HCT116 (cell line): ENCODE data around the gene HOXA7. TPM values are rescaled to one million over a fixed set of nuclear protein-coding genes. Genes with fewer than 3 reads are reported as not detected.

Source experiments
- ATAC-seq: fragments of 200-7000 bp; cut with Tn5 transposase; 2 replicates; pipeline ENCODE4 v1.9.1; 2020; ENCODE audit warnings: mild to moderate bottlenecking, moderate library complexity
- BruUV-seq: library from RNA; stranded (reverse); fragments of 400-500 nt; replicated peaks from 2 replicates; lab custom pipeline; 2021; lab: Mats Ljungman, UMichigan
- CTCF ChIA-PET: fragments of 300-600 bp; sonication (Branson Sonifier 250); formaldehyde crosslinking; loops from one replicate; lab custom pipeline; 2021; ENCODE audit warnings: antibody characterized with exemption; lab: Charles Lee
- POLR2A ChIA-PET: fragments of 300-600, 350-600 bp; sonication (Branson Sonifier 250); formaldehyde crosslinking; loops from one replicate; lab custom pipeline; 2021; ENCODE audit warnings: antibody characterized with exemption; lab: Charles Lee
- RAD21 ChIA-PET, 2 experiments: fragments of 300-600 bp; sonication (Branson Sonifier 250); formaldehyde crosslinking; loops; one replicate each; lab custom pipeline; 2023; ENCODE audit warnings: low total read pairs in 2 of 2; ENCODE audit not compliant: uncharacterized antibody in 2 of 2, unreplicated experiment in 2 of 2, low non-redundant PET in 1 of 2; lab: Charles Lee
- DNase-seq: peaks from one replicate; pipeline ENCODE4 v3.0.0-alpha.2; 2010; ENCODE audit warnings: low read depth, low spot score
- H2AFZ ChIP-seq: fragments of 200-600 bp; shearing (Covaris generic), sonication (generic); 2 replicates; pipeline ENCODE4 v1.6.1; 2017; ENCODE audit warnings: low read depth, mixed run types, mixed read lengths, antibody characterized with exemption, low read length; ENCODE audit not compliant: poor library complexity, severe bottlenecking
- H3K27ac ChIP-seq: 2 replicates; pipeline ENCODE4 v1.5.1; 2012; ENCODE audit warnings: low read depth, low read length
- H3K27me3 ChIP-seq: fragments of 200-600 bp; sonication (generic); 2 replicates; pipeline ENCODE4 v1.6.1; 2016; ENCODE audit warnings: mixed run types, low read length, mixed read lengths; ENCODE audit not compliant: insufficient read depth
- H3K36me3 ChIP-seq, 2 experiments: fragments of 200-500 bp in 1 of 2; fragments of 200-600 bp in 1 of 2; sonication (Bioruptor generic) in 1 of 2; sonication (generic) in 1 of 2; 2 replicates each; pipeline versions ENCODE4 v1.5.1 to v1.6.1; 2014 to 2016; ENCODE audit warnings: low read length in 2 of 2, inconsistent platforms in 1 of 2, mixed read lengths in 1 of 2, mixed run types in 1 of 2; ENCODE audit not compliant: insufficient read depth in 2 of 2, control insufficient read depth in 1 of 2
- H3K4me1 ChIP-seq, 2 experiments: fragments of 200-600 bp in 1 of 2; sonication (generic) in 1 of 2; 2 replicates each; pipeline versions ENCODE4 v1.5.1 to v1.6.1; 2012 to 2017; ENCODE audit warnings: low read length in 2 of 2, inconsistent platforms in 1 of 2, mild to moderate bottlenecking in 1 of 2, mixed read lengths in 1 of 2, mixed run types in 1 of 2, moderate library complexity in 1 of 2; ENCODE audit not compliant: insufficient read depth in 2 of 2, control insufficient read depth in 1 of 2
- H3K4me2 ChIP-seq: fragments of 200-600 bp; sonication (generic); 2 replicates; pipeline ENCODE4 v1.6.1; 2017; ENCODE audit warnings: mixed run types, low read length, mixed read lengths
- H3K4me3 ChIP-seq, 2 experiments: fragments of 200-600 bp in 1 of 2; sonication (generic) in 1 of 2; replicated peaks in 1 of 2; 2 replicates each; pipeline ENCODE4 v1.5.1; 2011 to 2016; ENCODE audit warnings: low read length in 2 of 2, control low read depth in 1 of 2, low read depth in 1 of 2, mild to moderate bottlenecking in 1 of 2, mixed read lengths in 1 of 2, mixed run types in 1 of 2
- H3K79me2 ChIP-seq: fragments of 200-600 bp; sonication (generic); 2 replicates; pipeline ENCODE4 v1.6.1; 2017; ENCODE audit warnings: mild to moderate bottlenecking, mixed run types, low read length, moderate library complexity, mixed read lengths; ENCODE audit not compliant: insufficient read depth
- H3K9ac ChIP-seq: fragments of 200-600 bp; sonication (generic); 2 replicates; pipeline ENCODE4 v1.6.1; 2016; ENCODE audit warnings: low read length, mixed read lengths
- H3K9me2 ChIP-seq: fragments of 200-600 bp; sonication (generic), shearing (Covaris generic); 2 replicates; pipeline ENCODE4 v1.6.1; 2017; ENCODE audit warnings: mixed run types, mild to moderate bottlenecking, moderate library complexity; ENCODE audit not compliant: insufficient read depth
- H3K9me3 ChIP-seq, 2 experiments: fragments of 200-500 bp in 1 of 2; fragments of 200-600 bp in 1 of 2; sonication (Bioruptor generic) in 1 of 2; sonication (generic) in 1 of 2; 2 replicates each; pipeline ENCODE4 v1.6.1; 2014 to 2017; ENCODE audit warnings: low read length in 2 of 2, mixed read lengths in 2 of 2, inconsistent platforms in 1 of 2, low read depth in 1 of 2, mild to moderate bottlenecking in 1 of 2, mixed run types in 1 of 2, moderate library complexity in 1 of 2; ENCODE audit not compliant: control insufficient read depth in 1 of 2, insufficient read depth in 1 of 2
- H4K20me1 ChIP-seq: fragments of 200-600 bp; sonication (generic), shearing (Covaris generic); 2 replicates; pipeline ENCODE4 v1.6.1; 2017; ENCODE audit warnings: mixed run types, mild to moderate bottlenecking, moderate library complexity; ENCODE audit not compliant: insufficient read depth
- CEBPB ChIP-seq: IDR thresholded peaks from 2 replicates; pipeline ENCODE4 v1.6.1; 2012; ENCODE audit warnings: low read depth
- EGR1 ChIP-seq: IDR thresholded peaks from 2 replicates; pipeline ENCODE4 v1.6.1; 2012; ENCODE audit warnings: low read depth
- EZH2 ChIP-seq: fragments of 200-600 bp; sonication (generic); IDR thresholded peaks from 2 replicates; pipeline ENCODE4 v1.6.1; 2017; ENCODE audit warnings: antibody characterized with exemption, mixed run types
- POLR2A ChIP-seq: IDR thresholded peaks from 2 replicates; pipeline ENCODE4 v1.7.0; 2011; ENCODE audit warnings: borderline replicate concordance; ENCODE audit not compliant: insufficient read depth, insufficient read length; ENCODE audit errors: extremely low read depth
- POLR2AphosphoS5 ChIP-seq: IDR thresholded peaks from 2 replicates; pipeline ENCODE4 v1.6.1; 2011; ENCODE audit warnings: mild to moderate bottlenecking, low read depth, low read length, moderate library complexity
- RAD21 ChIP-seq: IDR thresholded peaks from 2 replicates; pipeline ENCODE4 v1.6.1; 2012; ENCODE audit warnings: low read depth, mild to moderate bottlenecking
- SIN3A ChIP-seq: IDR thresholded peaks from 2 replicates; pipeline ENCODE4 v1.6.1; 2012; ENCODE audit warnings: low read depth
- SP1 ChIP-seq: IDR thresholded peaks from 2 replicates; pipeline ENCODE4 v1.6.1; 2012; ENCODE audit warnings: low read depth
- SRF ChIP-seq: IDR thresholded peaks from 2 replicates; pipeline ENCODE4 v1.6.1; 2012; ENCODE audit warnings: low read depth
- TCF7L2 ChIP-seq: IDR thresholded peaks from 2 replicates; pipeline ENCODE4 v1.7.0; 2011; ENCODE audit warnings: borderline replicate concordance, inconsistent platforms; ENCODE audit not compliant: insufficient read depth, insufficient read length; ENCODE audit errors: extremely low read depth
- YY1 ChIP-seq: IDR thresholded peaks from 2 replicates; pipeline ENCODE4 v1.6.1; 2011; ENCODE audit warnings: low read length, low read depth, moderate library complexity, mild to moderate bottlenecking; ENCODE audit not compliant: insufficient replicate concordance; ENCODE audit errors: extremely low read depth
- ZNF274 ChIP-seq: fragments of 200-500 bp; sonication (Bioruptor generic); IDR thresholded peaks from 2 replicates; pipeline ENCODE4 v1.6.1; 2014; ENCODE audit warnings: mild to moderate bottlenecking, low read depth, low read length, inconsistent platforms
- intact Hi-C: fragments of 100-400 bp; cut with micrococcal nuclease; formaldehyde crosslinking; loops from 2 replicates; pipeline ENCODE4 v1.10.0; 2022
- total RNA-seq: library from RNA; stranded (reverse); gene quantifications from one replicate; pipeline ENCODE4 v1.2.1, GENCODE V29; 2021; ENCODE audit not compliant: unreplicated experiment
- TF ChIP-seq, protein P1 (sequence below): IDR thresholded peaks from 2 replicates; pipeline ENCODE4 v1.6.1; 2012
- TF ChIP-seq, protein P2 (sequence below): IDR thresholded peaks from 2 replicates; pipeline ENCODE4 v1.6.1; 2012

HOXA7 gene
- total RNA-seq, 1 experiment from 2014 or later: 15.0 TPM

DNA sequence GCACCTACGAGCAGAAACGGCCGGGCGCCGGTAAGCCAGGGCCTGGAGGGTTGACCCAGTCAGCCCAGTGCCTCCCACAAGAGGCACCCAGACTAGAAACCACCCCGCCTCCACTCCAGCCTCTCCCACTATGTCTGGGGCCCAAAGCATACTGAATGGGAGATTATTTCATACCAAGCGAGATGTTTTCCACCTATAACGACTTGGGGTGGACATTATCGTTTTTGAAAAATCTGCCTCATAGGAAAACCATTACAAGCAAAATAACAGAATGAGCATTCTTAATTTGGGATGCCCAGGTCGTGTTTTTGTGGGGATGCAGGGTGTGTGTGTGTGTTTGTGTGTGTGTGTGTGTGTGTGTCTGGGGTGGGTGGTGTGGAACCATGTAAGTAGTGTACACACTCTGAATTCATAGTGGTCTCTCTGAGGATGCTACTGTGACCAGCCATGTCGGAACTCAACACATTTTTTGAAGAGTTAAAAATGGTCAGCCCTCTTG lies 10.5 kb downstream of the HOXA7 start:
- Histone ChIP-seq H4K20me1 (no peaks in the 10 kb centered on the region), H3K79me2 (peaks cover 37% of the 10 kb centered on the region), H3K9me2 (no peaks in the 10 kb centered on the region), H3K27ac (no peak overlapping the region), H3K4me2 (no peak overlapping the region), H3K9ac (no peak overlapping the region), H3K9me3 (no peaks in the 10 kb centered on the region), H3K27me3 (no peaks in the 10 kb centered on the region), H3K36me3 (peaks cover 8 to 12% of the 10 kb centered on the region in 2 experiments; a peak in 3 of 4 replicates), H2AFZ (no peak overlapping the region), H3K4me1 (peaks cover 15 to 35% of the 10 kb centered on the region in 2 experiments), H3K4me3 (no peak overlapping the region)
- no peak for ATAC-seq
- ChIA-PET CTCF (no interaction called here), POLR2A (no interaction called here), RAD21 (no interaction called here)
- no TSS peak for BruUV-seq
- intact Hi-C loops: no loop called here
- DNase-seq: no peak
- no peak for TF ChIP-seq EZH2
- no peak for TF ChIP-seq SP1
- TF ChIP-seq SIN3A: no peak
- no peak for TF ChIP-seq RAD21
- TF ChIP-seq, protein P1, sequence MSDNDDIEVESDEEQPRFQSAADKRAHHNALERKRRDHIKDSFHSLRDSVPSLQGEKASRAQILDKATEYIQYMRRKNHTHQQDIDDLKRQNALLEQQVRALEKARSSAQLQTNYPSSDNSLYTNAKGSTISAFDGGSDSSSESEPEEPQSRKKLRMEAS: no peak
- no peak for TF ChIP-seq SRF
- TF ChIP-seq, all 23 proteins: peak for 0

- ChIA-PET CTCF (no interaction called here), RAD21 (no interaction called here), POLR2A (no interaction called here)
- intact Hi-C loops: no loop called here
- no peaks in the 10 kb centered on the region for H3K27me3 ChIP-seq
- peaks cover 15 to 31% of the 10 kb centered on the region in 2 experiments for H3K4me1 ChIP-seq
- H3K36me3 ChIP-seq: peaks cover 8 to 12% of the 10 kb centered on the region in 2 experiments; a peak in 3 of 4 replicates
- H3K27ac ChIP-seq: no peak overlapping the region
- H3K79me2 ChIP-seq: peaks cover 32% of the 10 kb centered on the region
- DNase-seq: no peak
- H3K9ac ChIP-seq: no peak overlapping the region
- BruUV-seq: no TSS peak
- H3K9me3 ChIP-seq: no peaks in the 10 kb centered on the region
- TF ChIP-seq RAD21 (no peak), YY1 (no peak), POLR2A (no peak), EGR1 (no peak), ZNF274 (no peak), TCF7L2 (no peak), SRF (no peak), SP1 (no peak), CEBPB (no peak), POLR2AphosphoS5 (no peak)
- TF ChIP-seq, protein P2, sequence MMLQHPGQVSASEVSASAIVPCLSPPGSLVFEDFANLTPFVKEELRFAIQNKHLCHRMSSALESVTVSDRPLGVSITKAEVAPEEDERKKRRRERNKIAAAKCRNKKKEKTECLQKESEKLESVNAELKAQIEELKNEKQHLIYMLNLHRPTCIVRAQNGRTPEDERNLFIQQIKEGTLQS: no peak
- TF ChIP-seq, protein P1: no peak
- ATAC-seq: no peak
- H4K20me1 ChIP-seq: no peaks in the 10 kb centered on the region
- no peak overlapping the region for H3K4me2 ChIP-seq
- H3K9me2 ChIP-seq: no peaks in the 10 kb centered on the region
- no peak overlapping the region for H3K4me3 ChIP-seq
- H2AFZ ChIP-seq: no peak overlapping the region
Measured at GRCh38 chr7:27145165-27145913, 11.1 kb downstream of the HOXA7 start.
